Neuronal stem cell (in vitro differentiated cells): ENCODE results near the gene OPTC.
A peak's percentile ranks its signal among the peaks of the same experiment; 100 is the strongest.

Experiments used
- DNase-seq: peaks from one replicate; pipeline ENCODE4 v3.0.0-alpha.2; 2013; ENCODE audit warnings: low spot score
- H2AFZ ChIP-seq: one replicate; pipeline ENCODE4 v1.6.1; 2013; ENCODE audit warnings: mild to moderate bottlenecking, low read length, inconsistent platforms
- H2AK5ac ChIP-seq: 2 replicates; pipeline ENCODE4 v1.6.1; 2013; ENCODE audit warnings: low read depth, mild to moderate bottlenecking, inconsistent platforms, low read length, moderate library complexity, mixed read lengths
- H2BK120ac ChIP-seq: 2 replicates; pipeline ENCODE4 v1.6.1; 2013; ENCODE audit warnings: low read depth, mild to moderate bottlenecking, inconsistent platforms, low read length, moderate library complexity, mixed read lengths
- H2BK12ac ChIP-seq: one replicate; pipeline ENCODE4 v1.6.1; 2013; ENCODE audit warnings: low read length, inconsistent platforms
- H2BK15ac ChIP-seq: 2 replicates; pipeline ENCODE4 v1.6.1; 2013; ENCODE audit warnings: mild to moderate bottlenecking, low read length, inconsistent platforms, mixed read lengths
- H2BK5ac ChIP-seq: one replicate; pipeline ENCODE4 v1.6.1; 2013; ENCODE audit warnings: inconsistent platforms, mild to moderate bottlenecking, low read length, moderate library complexity
- H3K14ac ChIP-seq: one replicate; pipeline ENCODE4 v1.6.1; 2013; ENCODE audit warnings: low read length, inconsistent platforms
- H3K18ac ChIP-seq: 2 replicates; pipeline ENCODE4 v1.6.1; 2013; ENCODE audit warnings: low read length, inconsistent platforms
- H3K23ac ChIP-seq: 2 replicates; pipeline ENCODE4 v1.6.1; 2013; ENCODE audit warnings: low read depth, mild to moderate bottlenecking, mixed read lengths, low read length, inconsistent platforms; ENCODE audit not compliant: poor library complexity
- H3K27ac ChIP-seq: replicated peaks from 3 replicates; pipeline ENCODE4 v1.5.1; 2013; ENCODE audit warnings: low read length, inconsistent platforms
- H3K27me3 ChIP-seq, 3 experiments: 2 replicates each; pipeline ENCODE4 v1.6.1; 2013; ENCODE audit warnings: low read length in 3 of 3, mild to moderate bottlenecking in 2 of 3, inconsistent platforms in 1 of 3, low read depth in 1 of 3, mixed read lengths in 1 of 3, moderate library complexity in 1 of 3; ENCODE audit not compliant: control insufficient read depth in 3 of 3, insufficient read depth in 3 of 3
- H3K36me3 ChIP-seq, 2 donors: replicated peaks in 1 of 2; 2 replicates each; pipeline ENCODE4 v1.6.1; 2013; ENCODE audit warnings: low read length in 2 of 2; ENCODE audit not compliant: control insufficient read depth in 2 of 2, insufficient read depth in 2 of 2
- H3K4ac ChIP-seq: 2 replicates; pipeline ENCODE4 v1.6.1; 2013; ENCODE audit warnings: inconsistent platforms, mild to moderate bottlenecking, low read length, moderate library complexity
- H3K4me1 ChIP-seq, 2 donors: 1 replicate in 1 of 2; 2 replicates in 1 of 2; pipeline ENCODE4 v1.6.1; 2013; ENCODE audit warnings: low read length in 2 of 2, low read depth in 1 of 2; ENCODE audit not compliant: control insufficient read depth in 2 of 2, insufficient read depth in 1 of 2
- H3K4me2 ChIP-seq: one replicate; pipeline ENCODE4 v1.6.1; 2013; ENCODE audit warnings: mild to moderate bottlenecking, low read length, inconsistent platforms; ENCODE audit not compliant: insufficient read depth, poor library complexity, severe bottlenecking
- H3K4me3 ChIP-seq, 2 donors: 2 replicates each; pipeline ENCODE4 v1.5.1; 2013; ENCODE audit warnings: low read length in 2 of 2, mild to moderate bottlenecking in 2 of 2, inconsistent platforms in 1 of 2, moderate library complexity in 1 of 2
- H3K79me1 ChIP-seq: one replicate; pipeline ENCODE4 v1.6.1; 2013; ENCODE audit warnings: low read depth, mild to moderate bottlenecking, inconsistent platforms, low read length, moderate library complexity
- H3K9ac ChIP-seq: one replicate; pipeline ENCODE4 v1.6.1; 2013; ENCODE audit warnings: mild to moderate bottlenecking, low read depth, low read length, inconsistent platforms; ENCODE audit not compliant: poor library complexity
- H3K9me3 ChIP-seq, 2 donors: replicated peaks in 1 of 2; 2 replicates each; pipeline versions ENCODE3 to v1.6.1; 2013; ENCODE audit warnings: low read length in 2 of 2, mild to moderate bottlenecking in 2 of 2, inconsistent platforms in 1 of 2, low read depth in 1 of 2, mixed read lengths in 1 of 2, moderate library complexity in 1 of 2; ENCODE audit not compliant: control insufficient read depth in 2 of 2, insufficient read depth in 1 of 2
- H4K8ac ChIP-seq: one replicate; pipeline ENCODE4 v1.6.1; 2013; ENCODE audit warnings: low read depth, mild to moderate bottlenecking, inconsistent platforms, low read length, moderate library complexity
- H4K91ac ChIP-seq: one replicate; pipeline ENCODE4 v1.6.1; 2013; ENCODE audit warnings: low read length, low read depth, mild to moderate bottlenecking, inconsistent platforms; ENCODE audit not compliant: poor library complexity
- WGBS, 2 donors: extraction: QIAGEN DNeasy Blood & Tissue Kit; methylation state at CpG; one replicate each; pipeline ENCODE4 v1.1.7; 2013; ENCODE audit warnings: missing lambda C conversion rate in 2 of 2, mixed read lengths in 1 of 2; ENCODE audit not compliant: insufficient read length in 2 of 2, insufficient replicate concordance in 1 of 2; ENCODE audit errors: extremely low coverage in 2 of 2; 5-methylcytosine and 5-hydroxymethylcytosine counted together

OPTC gene

DNA sequence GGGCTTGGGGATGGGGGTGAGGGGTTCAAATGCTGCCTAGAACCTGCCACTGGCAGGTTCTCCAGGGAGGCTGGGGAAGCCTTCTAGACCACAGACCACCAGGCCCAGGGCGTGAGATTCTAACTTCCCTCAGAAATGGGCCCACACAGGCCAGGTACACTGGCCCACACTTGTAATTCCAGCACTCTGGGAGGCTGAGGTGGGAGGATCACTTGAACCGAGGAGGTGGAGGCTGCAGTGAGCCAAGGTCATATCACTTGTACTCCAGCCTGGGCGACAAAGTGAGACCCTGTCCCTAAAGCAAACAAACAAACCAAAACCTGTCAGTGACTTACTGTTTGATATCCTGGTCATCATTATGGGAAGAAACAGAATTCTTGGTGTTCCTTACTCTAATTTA, 31.7 kb downstream of the OPTC start:
- Histone ChIP-seq H2BK5ac (no peak overlapping the region), H3K27ac (no peak overlapping the region), H3K4me3 (no peak overlapping the region), H3K14ac (no peak overlapping the region), H3K4me2 (no peak overlapping the region), H3K18ac (peak overlapping the region; percentile 16), H4K91ac (no peak overlapping the region), H3K4me1 (peaks cover 16 to 34% of the 10 kb centered on the region in 2 donors), H3K23ac (no peak overlapping the region), H2BK15ac (no peak overlapping the region), H2AFZ (no peak overlapping the region), H4K8ac (no peak overlapping the region), H3K36me3 (no peaks in the 10 kb centered on the region), H3K79me1 (no peaks in the 10 kb centered on the region), H3K4ac (no peak overlapping the region), H2BK12ac (no peak overlapping the region), H3K9ac (no peak overlapping the region), H2BK120ac (no peak overlapping the region), H2AK5ac (no peak overlapping the region), H3K9me3 (no peaks in the 10 kb centered on the region), H3K27me3 (peaks cover 0 to 7% (median 0%) of the 10 kb centered on the region in 3 experiments)
- no peak for DNase-seq
- WGBS, 2 donors, result no CpG with 5 or more reads among the region's 3 CpGs

DNA sequence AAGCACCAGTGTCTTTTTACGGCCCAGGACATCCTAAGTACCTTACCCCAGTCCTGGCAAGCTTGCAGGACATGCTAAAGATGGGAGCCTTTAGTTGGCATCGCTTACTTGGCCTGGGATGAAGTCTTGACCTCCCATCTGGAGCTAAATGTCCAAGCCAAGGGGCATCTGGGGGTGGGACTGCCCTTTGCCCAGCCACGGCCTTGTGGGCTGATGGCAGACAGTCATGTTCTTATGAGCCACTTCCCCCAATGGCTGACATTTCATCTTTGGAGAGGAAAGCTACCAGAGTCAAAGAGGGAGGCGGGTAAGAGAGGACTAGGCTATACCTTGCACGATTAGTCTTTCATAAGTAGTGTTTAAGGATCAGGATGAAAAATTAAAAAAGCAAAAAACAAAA, 32.2 kb downstream of the OPTC start:
- DNase-seq, result no peak
- Histone ChIP-seq H3K23ac (no peak overlapping the region), H3K18ac (no peak overlapping the region), H3K9me3 (no peaks in the 10 kb centered on the region), H3K27me3 (peaks cover 0 to 7% (median 0%) of the 10 kb centered on the region in 3 experiments), H4K8ac (no peak overlapping the region), H2AK5ac (no peak overlapping the region), H3K79me1 (no peaks in the 10 kb centered on the region), H3K4ac (no peak overlapping the region), H3K36me3 (no peaks in the 10 kb centered on the region), H3K4me1 (peaks cover 16 to 33% of the 10 kb centered on the region in 2 donors), H3K14ac (no peak overlapping the region), H3K27ac (no peak overlapping the region), H2BK5ac (no peak overlapping the region), H2AFZ (no peak overlapping the region), H2BK120ac (no peak overlapping the region), H3K9ac (no peak overlapping the region), H3K4me3 (no peak overlapping the region), H4K91ac (no peak overlapping the region), H3K4me2 (no peak overlapping the region), H2BK15ac (peak overlapping the region; percentile 13), H2BK12ac (no peak overlapping the region)
- WGBS, 2 donors, result no CpG with 5 or more reads among the region's 5 CpGs

DNA sequence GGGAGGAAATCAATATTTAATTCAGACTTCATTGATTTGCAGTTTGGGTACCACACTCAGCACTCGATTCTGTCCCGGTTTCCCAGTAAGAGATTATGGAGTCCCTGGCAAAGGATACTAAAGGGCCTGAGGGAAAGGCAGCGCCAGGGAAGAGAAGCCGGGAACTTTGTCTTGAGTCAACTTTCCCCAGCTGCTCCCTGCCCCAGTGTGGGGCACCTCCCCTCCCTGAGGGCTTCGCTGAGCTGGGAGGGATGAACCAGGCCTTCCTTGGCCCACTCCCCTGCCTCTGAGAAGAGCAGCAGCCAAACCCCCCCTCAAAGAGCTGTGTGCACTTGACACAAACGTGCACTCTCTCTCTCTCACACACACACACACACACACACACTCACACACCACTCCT, 32.6 kb downstream of the OPTC start:
- DNase-seq, result no peak
- H3K79me1 ChIP-seq, result no peaks in the 10 kb centered on the region
- no peak overlapping the region for H4K8ac ChIP-seq
- no peak overlapping the region for H3K23ac ChIP-seq
- no peak overlapping the region for H2AK5ac ChIP-seq
- peak overlapping the region; percentile 82 for H2BK15ac ChIP-seq
- no peak overlapping the region for H4K91ac ChIP-seq
- no peaks in the 10 kb centered on the region for H3K36me3 ChIP-seq
- H3K27me3 ChIP-seq, result peaks cover 0 to 3% (median 0%) of the 10 kb centered on the region in 3 experiments
- no peak overlapping the region for H3K14ac ChIP-seq
- peak overlapping the region; percentile 79 for H2BK12ac ChIP-seq
- WGBS, 2 donors, result no CpG with 5 or more reads among the region's 6 CpGs
- no peak overlapping the region for H3K4me2 ChIP-seq
- no peak overlapping the region for H3K27ac ChIP-seq
- no peaks in the 10 kb centered on the region for H3K9me3 ChIP-seq
- H3K4me3 ChIP-seq, result no peak overlapping the region
- H3K9ac ChIP-seq, result peak overlapping the region; percentile 5
- no peak overlapping the region for H3K4ac ChIP-seq
- no peak overlapping the region for H2BK120ac ChIP-seq
- peaks cover 12 to 29% of the 10 kb centered on the region in 2 donors for H3K4me1 ChIP-seq
- no peak overlapping the region for H2AFZ ChIP-seq
- no peak overlapping the region for H2BK5ac ChIP-seq
- peak overlapping the region; percentile 36 for H3K18ac ChIP-seq

DNA sequence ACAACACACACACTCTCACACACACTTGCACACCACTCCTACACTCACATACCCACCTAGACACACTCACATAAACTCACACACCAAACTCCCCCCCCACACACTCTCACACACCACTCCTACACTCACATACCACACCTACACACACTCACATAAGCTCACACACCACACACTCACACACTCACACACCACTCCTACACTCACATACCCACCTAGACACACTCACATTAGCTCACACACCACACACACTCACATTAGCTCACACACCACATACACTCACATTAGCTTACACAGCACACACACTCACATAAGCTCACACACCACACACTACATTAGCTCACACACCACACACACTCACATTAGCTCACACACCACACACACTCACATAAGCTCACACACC, 33.1 kb downstream of the OPTC start:
- H2BK12ac ChIP-seq, result peak overlapping the region; percentile 79
- H2AK5ac ChIP-seq, result no peak overlapping the region
- no peak overlapping the region for H2BK5ac ChIP-seq
- H3K23ac ChIP-seq, result no peak overlapping the region
- peak overlapping the region in 1 of 2 donors; percentile 66 for H3K4me3 ChIP-seq
- H3K79me1 ChIP-seq, result no peaks in the 10 kb centered on the region
- peaks cover 8 to 25% of the 10 kb centered on the region in 2 donors for H3K4me1 ChIP-seq
- no peak for DNase-seq
- no peak overlapping the region for H3K27ac ChIP-seq
- no peaks in the 10 kb centered on the region for H3K36me3 ChIP-seq
- no peak overlapping the region for H4K91ac ChIP-seq
- H2BK15ac ChIP-seq, result peak overlapping the region; percentile 82
- H3K9ac ChIP-seq, result peak overlapping the region; percentile 9
- H3K14ac ChIP-seq, result peak overlapping the region; percentile 85
- H3K4ac ChIP-seq, result no peak overlapping the region
- H2AFZ ChIP-seq, result no peak overlapping the region
- H3K4me2 ChIP-seq, result no peak overlapping the region
- H3K27me3 ChIP-seq, result no peaks in the 10 kb centered on the region
- no peaks in the 10 kb centered on the region for H3K9me3 ChIP-seq
- no peak overlapping the region for H4K8ac ChIP-seq
- H2BK120ac ChIP-seq, result no peak overlapping the region
- H3K18ac ChIP-seq, result peak overlapping the region; percentile 36
